Stimulated activated CD4-positive, alpha-beta T cell treated with anti-CD3 and anti-CD28 coated beads, Interleukin-4, amount 100 ng/mL, for 48 hours (primary cell): ENCODE data around the gene LRRC25.

ENCODE experiments used
- DNase-seq, 2 donors: peaks; one replicate each; pipeline ENCODE4 v3.0.0-alpha.2; 2020; ENCODE audit warnings: low read depth in 2 of 2

LRRC25 gene

GRCh38 chr19:18424890-18425514 lies 27.6 kb upstream of the LRRC25 start:
- DNase-seq = no peak

GRCh38 chr19:18424122-18424889 lies 26.9 kb upstream of the LRRC25 start:
- no peak for DNase-seq

GRCh38 chr19:18423258-18424020 lies 26.0 kb upstream of the LRRC25 start:
- no peak for DNase-seq

- no peak for DNase-seq
Measured at GRCh38 chr19:18422530-18423191, 25.2 kb upstream of the LRRC25 start.

- DNase-seq = no peak
Measured at GRCh38 chr19:18421371-18421959, 24.0 kb upstream of the LRRC25 start.

- DNase-seq = no peak
Measured at GRCh38 chr19:18420930-18421329, 23.5 kb upstream of the LRRC25 start.

- DNase-seq = no peak
Measured at GRCh38 chr19:18419699-18420460, 22.5 kb upstream of the LRRC25 start.

GRCh38 chr19:18419195-18419698 lies 21.8 kb upstream of the LRRC25 start, which contains the start of gene SSBP4:
TSS of gene SSBP4 (plus strand) at chr19:18419398. CDS start at chr19:18419649, 251 bp downstream.
- DNase-seq = peak; percentile 56 to 60

- no peak for DNase-seq
Measured at GRCh38 chr19:18418483-18419194, 21.2 kb upstream of the LRRC25 start.

GRCh38 chr19:18418029-18418482 lies 20.6 kb upstream of the LRRC25 start:
- no peak for DNase-seq

- DNase-seq = no peak
Measured at GRCh38 chr19:18417250-18418028, 20.0 kb upstream of the LRRC25 start.

GRCh38 chr19:18416778-18417249 lies 19.4 kb upstream of the LRRC25 start:
- peak in 1 of 2 donors; percentile 66 for DNase-seq

- no peak for DNase-seq
Measured at GRCh38 chr19:18415178-18415867, 17.9 kb upstream of the LRRC25 start.

GRCh38 chr19:18414504-18415177 lies 17.2 kb upstream of the LRRC25 start:
- DNase-seq = no peak

- DNase-seq = no peak
Measured at GRCh38 chr19:18412610-18413239, 15.3 kb upstream of the LRRC25 start.

- DNase-seq = no peak
Measured at GRCh38 chr19:18408053-18408476, 10.6 kb upstream of the LRRC25 start.

- no peak for DNase-seq
Measured at GRCh38 chr19:18406749-18407148, 9.3 kb upstream of the LRRC25 start.
